LNCaP clone FGC (cell line): Measurements from ENCODE around the gene FGR.

Source experiments
- DNase-seq: peaks from one replicate; pipeline ENCODE4 v3.0.0-alpha.2; 2011; ENCODE audit warnings: low read depth
- H3K4me3 ChIP-seq: 2 replicates; pipeline ENCODE4 v1.5.1; 2011; ENCODE audit warnings: mild to moderate bottlenecking, low read depth, low read length, control low read depth
- TF ChIP-seq, protein P1 (sequence below): IDR thresholded peaks from 2 replicates; pipeline ENCODE4 v1.5.1; 2012; ENCODE audit warnings: mild to moderate bottlenecking; ENCODE audit not compliant: control insufficient read depth, insufficient read depth; ENCODE audit errors: extremely low read depth

The FGR gene

DNA sequence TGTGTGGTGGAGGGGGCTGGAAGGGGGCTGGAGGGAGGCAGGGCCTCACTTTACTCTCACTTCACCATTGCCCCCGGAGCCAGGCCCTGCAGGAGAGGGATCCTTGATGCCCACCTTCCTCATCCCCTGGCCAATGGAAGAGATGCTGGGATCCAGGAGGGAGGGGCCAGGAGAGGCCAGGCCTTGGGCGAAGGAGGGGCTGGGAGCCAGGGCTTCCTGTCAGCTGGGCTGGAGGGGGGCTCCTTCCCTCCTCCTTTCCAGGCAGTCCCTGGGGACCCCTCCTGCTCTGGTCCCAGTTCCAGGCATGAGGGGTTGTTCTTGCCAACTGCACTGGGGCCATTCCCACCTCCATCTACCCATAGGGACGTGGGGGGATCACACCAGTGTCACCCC, 36.7 kb downstream of the FGR start:
- H3K4me3 ChIP-seq = no peak overlapping the region
- TF ChIP-seq, protein P1, sequence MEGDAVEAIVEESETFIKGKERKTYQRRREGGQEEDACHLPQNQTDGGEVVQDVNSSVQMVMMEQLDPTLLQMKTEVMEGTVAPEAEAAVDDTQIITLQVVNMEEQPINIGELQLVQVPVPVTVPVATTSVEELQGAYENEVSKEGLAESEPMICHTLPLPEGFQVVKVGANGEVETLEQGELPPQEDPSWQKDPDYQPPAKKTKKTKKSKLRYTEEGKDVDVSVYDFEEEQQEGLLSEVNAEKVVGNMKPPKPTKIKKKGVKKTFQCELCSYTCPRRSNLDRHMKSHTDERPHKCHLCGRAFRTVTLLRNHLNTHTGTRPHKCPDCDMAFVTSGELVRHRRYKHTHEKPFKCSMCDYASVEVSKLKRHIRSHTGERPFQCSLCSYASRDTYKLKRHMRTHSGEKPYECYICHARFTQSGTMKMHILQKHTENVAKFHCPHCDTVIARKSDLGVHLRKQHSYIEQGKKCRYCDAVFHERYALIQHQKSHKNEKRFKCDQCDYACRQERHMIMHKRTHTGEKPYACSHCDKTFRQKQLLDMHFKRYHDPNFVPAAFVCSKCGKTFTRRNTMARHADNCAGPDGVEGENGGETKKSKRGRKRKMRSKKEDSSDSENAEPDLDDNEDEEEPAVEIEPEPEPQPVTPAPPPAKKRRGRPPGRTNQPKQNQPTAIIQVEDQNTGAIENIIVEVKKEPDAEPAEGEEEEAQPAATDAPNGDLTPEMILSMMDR = no peak
- DNase-seq = no peak

DNA sequence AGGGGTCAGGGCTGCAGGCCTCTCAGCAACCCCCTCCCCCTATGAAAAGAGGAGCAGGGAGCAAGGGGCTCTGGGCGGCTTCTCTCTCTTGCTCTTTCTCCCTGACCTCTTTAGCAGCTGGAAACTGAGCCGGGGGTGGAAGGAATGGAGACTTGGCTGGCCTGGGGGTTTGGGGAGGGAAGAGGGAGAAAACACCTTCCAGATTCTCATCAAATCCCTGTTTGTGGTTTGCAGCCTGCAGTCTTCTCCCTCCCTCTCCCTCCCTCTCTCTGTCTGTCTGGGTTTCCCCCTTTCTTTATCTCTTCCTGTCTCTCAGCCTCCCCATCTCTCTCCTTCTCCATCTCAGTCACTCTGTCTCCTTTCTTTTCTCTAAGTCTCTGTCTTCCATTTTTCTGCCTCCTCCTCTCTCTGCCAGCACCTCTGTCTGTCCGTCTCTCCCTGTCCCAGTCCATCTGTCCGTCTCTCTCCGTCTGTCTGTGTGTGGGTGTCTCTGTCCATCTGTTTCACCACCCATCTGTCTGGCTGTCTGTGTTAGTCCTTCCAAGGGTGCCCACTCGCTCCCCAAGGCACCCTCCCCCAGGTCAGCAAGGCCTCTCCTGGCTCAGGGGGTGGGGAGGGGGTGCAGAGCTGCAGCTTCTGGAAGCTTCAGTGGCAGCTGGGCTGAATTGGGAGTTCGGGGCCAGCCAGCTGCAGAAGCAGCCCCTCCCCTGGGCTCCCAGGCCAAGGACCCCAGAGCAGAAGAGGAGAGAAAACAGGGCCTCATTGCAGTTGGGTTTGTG, 37.3 kb downstream of the FGR start:
- no peak overlapping the region for H3K4me3 ChIP-seq
- TF ChIP-seq, protein P1 = no peak

DNA sequence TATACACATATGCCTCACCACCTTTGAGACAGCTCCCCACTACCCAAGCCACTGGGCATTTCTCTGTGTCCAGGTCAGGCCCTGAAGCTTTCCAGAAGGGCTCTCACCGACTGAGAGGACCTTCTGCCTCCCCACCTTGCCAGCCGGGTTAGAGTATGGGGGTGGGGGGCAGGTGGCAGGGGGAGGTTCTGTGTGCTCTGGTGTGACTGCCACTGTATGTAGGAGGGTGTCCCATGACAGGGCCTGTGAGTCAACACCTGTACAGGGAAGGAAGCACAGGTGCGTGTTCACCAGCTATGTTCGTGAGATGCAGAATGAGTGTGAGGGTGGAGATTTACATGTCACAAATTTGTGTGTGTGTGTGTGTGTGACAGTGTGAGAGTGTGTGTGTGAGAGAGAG, 38.0 kb downstream of the FGR start:
- TF ChIP-seq, protein P1 = no peak
- no peak overlapping the region for H3K4me3 ChIP-seq
- no peak for DNase-seq

More for the DNA sequence above, 37.3 kb downstream of the FGR start:
- DNase-seq = no peak

DNA sequence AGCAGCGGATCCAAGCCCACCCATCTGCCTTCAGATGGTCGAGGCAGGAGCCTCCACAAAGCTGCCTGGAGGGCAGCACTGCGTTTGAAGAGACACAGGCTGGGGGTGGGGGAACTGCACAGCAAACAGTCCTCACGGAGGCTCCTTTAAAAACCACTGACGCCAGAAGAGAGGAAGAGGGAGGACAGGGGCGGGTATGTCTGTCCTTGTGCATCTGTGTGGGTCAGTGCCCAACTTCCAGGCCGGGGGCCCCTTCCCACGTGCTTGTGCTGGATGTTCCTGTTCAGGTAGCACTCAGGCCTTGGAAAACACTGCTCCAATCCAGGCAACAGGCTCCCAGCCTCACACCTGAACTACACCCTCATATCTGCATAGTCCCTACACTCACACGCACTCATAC, 38.7 kb downstream of the FGR start:
- H3K4me3 ChIP-seq = no peak overlapping the region
- DNase-seq = no peak
- TF ChIP-seq, protein P1 = no peak

DNA sequence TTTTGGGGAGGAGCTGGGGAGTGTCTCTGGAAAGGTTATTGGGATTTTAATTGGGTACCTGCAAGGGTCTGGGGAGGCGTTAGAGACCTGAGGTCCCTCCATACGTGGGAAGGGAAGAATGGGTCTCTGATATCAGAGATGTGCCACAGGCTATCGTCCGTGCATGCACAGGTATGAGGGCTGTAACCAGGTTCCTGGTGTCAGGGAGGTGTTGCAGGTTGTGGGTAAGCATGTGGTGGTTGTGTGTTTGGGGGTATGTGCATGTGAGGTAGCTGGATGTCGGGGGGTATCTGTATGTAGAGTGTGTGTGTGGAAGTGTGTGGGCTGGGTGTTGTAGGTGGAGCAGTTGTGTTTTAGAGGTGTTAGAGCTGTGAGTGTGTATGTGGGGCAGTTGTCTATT, 39.4 kb downstream of the FGR start:
- TF ChIP-seq, protein P1 = no peak
- no peak overlapping the region for H3K4me3 ChIP-seq
- DNase-seq = no peak

DNA sequence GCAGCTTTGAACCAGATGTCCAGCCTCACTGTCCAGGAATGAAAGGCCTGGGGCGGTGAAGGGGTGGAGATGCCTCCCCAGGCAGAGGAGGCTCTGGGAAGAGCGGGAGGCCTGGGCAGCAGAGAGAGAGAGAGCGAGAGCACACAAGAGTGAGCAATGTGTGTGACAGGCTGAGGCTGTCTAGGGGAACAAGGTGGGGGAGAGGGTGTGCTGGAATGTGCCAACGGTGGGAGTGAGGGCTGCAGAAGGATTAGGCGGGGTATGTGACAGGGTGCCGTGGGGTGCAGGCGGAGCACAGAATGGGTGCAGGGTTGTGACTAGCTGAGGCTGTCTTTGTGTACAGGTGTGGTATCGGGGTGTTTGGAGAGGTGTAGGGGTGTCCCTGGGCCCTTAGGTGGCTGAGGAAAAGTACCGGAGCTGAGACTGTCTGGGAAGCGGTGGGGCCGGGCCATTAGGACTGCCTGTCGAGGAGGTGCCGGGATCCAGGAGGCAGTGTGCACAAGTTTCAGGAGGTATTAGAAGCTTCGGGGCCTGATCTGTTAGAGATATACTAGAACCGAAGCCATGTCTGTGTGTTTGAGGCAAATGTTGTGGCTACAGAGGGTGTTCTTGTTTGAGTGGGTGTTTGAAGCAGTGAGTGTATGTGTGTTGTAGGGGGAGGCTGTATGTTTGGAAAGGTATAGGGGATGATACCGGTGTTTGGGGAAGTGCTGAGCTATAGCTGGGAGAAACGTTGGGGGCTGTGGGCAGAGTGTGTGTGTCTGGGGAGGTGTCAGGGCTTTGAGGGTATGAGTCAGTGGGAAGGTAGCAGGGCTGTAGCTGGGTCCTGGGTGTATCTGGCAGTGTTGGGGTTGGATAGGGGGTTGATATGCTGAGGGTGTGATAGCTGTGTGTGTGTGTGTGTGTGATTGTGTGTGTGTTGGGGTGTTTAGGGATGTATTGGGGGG, 40.1 kb downstream of the FGR start:
- no peak overlapping the region for H3K4me3 ChIP-seq
- TF ChIP-seq, protein P1 = no peak
- no peak for DNase-seq
